ENCODE data around the gene PLEK.

- TF ChIP-seq EZH2 (IDR thresholded peaks at IDR 0.05; ENCODE audit: borderline replicate concordance, low read depth, low read length, severe bottlenecking) = no peak
- TF ChIP-seq, protein P1, sequence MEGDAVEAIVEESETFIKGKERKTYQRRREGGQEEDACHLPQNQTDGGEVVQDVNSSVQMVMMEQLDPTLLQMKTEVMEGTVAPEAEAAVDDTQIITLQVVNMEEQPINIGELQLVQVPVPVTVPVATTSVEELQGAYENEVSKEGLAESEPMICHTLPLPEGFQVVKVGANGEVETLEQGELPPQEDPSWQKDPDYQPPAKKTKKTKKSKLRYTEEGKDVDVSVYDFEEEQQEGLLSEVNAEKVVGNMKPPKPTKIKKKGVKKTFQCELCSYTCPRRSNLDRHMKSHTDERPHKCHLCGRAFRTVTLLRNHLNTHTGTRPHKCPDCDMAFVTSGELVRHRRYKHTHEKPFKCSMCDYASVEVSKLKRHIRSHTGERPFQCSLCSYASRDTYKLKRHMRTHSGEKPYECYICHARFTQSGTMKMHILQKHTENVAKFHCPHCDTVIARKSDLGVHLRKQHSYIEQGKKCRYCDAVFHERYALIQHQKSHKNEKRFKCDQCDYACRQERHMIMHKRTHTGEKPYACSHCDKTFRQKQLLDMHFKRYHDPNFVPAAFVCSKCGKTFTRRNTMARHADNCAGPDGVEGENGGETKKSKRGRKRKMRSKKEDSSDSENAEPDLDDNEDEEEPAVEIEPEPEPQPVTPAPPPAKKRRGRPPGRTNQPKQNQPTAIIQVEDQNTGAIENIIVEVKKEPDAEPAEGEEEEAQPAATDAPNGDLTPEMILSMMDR (IDR thresholded peaks at IDR 0.05; ENCODE audit: extremely low read depth in 1 of 2, insufficient read depth in 1 of 2, low read depth in 1 of 2, low read length in 2 of 2) = no peak
Observed at GRCh38 chr2:68342470-68342869, 22.6 kb upstream of the PLEK start.
